CD8-positive, alpha-beta memory T cell (primary cell): ENCODE measurements around the gene NTF3. TPM values are rescaled to one million over a fixed set of nuclear protein-coding genes. Genes with fewer than 3 reads are reported as not detected.

Experiments used
- CTCF ChIA-PET: fragments of 350-600 bp; sonication (Branson Sonifier 250); formaldehyde crosslinking; loops from one replicate; lab custom pipeline; 2021; ENCODE audit warnings: antibody characterized with exemption; lab: Charles Lee
- POLR2A ChIA-PET: fragments of 350-600 bp; sonication (Branson Sonifier 250); formaldehyde crosslinking; loops from one replicate; lab custom pipeline; 2021; ENCODE audit warnings: antibody characterized with exemption; lab: Charles Lee
- DNase-seq, 5 donors: peaks; one replicate each; pipeline versions ENCODE4 v3.0.0 to v3.0.0-alpha.2; 2020 to 2022; ENCODE audit warnings: mixed read lengths in 1 of 5
- H3K27ac ChIP-seq: one replicate; pipeline ENCODE4 v1.7.0; 2013; ENCODE audit warnings: low read depth, mild to moderate bottlenecking, low read length, moderate library complexity
- H3K27me3 ChIP-seq: 2 replicates; pipeline ENCODE4 v1.7.0; 2013; ENCODE audit warnings: low read length, mild to moderate bottlenecking; ENCODE audit not compliant: insufficient read depth, poor library complexity, severe bottlenecking
- H3K36me3 ChIP-seq: 2 replicates; pipeline ENCODE4 v1.7.0; 2013; ENCODE audit warnings: mild to moderate bottlenecking, low read length, moderate library complexity; ENCODE audit not compliant: insufficient read depth
- H3K4me1 ChIP-seq: 2 replicates; pipeline ENCODE4 v1.7.0; 2013; ENCODE audit warnings: mild to moderate bottlenecking, low read length, moderate library complexity; ENCODE audit not compliant: insufficient read depth
- H3K4me3 ChIP-seq: 2 replicates; pipeline ENCODE4 v1.7.0; 2013; ENCODE audit warnings: mild to moderate bottlenecking, low read length
- H3K9me3 ChIP-seq: 2 replicates; pipeline ENCODE4 v1.7.0; 2013; ENCODE audit warnings: mild to moderate bottlenecking, low read length
- H3K27ac Mint-ChIP-seq, 8 donors: one replicate each; pipeline ENCODE4 v1.8.0; 2020 to 2021; ENCODE audit warnings: mixed read lengths in 8 of 8, mild to moderate bottlenecking in 6 of 8, inconsistent platforms in 3 of 8, moderate library complexity in 3 of 8
- H3K27me3 Mint-ChIP-seq, 2 donors: one replicate each; pipeline ENCODE4 v1.8.0; 2020 to 2021; ENCODE audit warnings: mixed read lengths in 2 of 2, mild to moderate bottlenecking in 1 of 2, moderate library complexity in 1 of 2
- H3K36me3 Mint-ChIP-seq, 3 donors: one replicate each; pipeline ENCODE4 v1.8.0; 2020 to 2021; ENCODE audit warnings: mixed read lengths in 3 of 3, inconsistent platforms in 1 of 3, mild to moderate bottlenecking in 1 of 3
- H3K4me1 Mint-ChIP-seq, 3 donors: one replicate each; pipeline ENCODE4 v1.8.0; 2020 to 2021; ENCODE audit warnings: mixed read lengths in 3 of 3, inconsistent platforms in 1 of 3, mild to moderate bottlenecking in 1 of 3
- H3K4me3 Mint-ChIP-seq, 7 donors: one replicate each; pipeline ENCODE4 v1.8.0; 2020 to 2021; ENCODE audit warnings: mixed read lengths in 7 of 7, mild to moderate bottlenecking in 6 of 7, moderate library complexity in 4 of 7, inconsistent platforms in 2 of 7
- H3K9me3 Mint-ChIP-seq, 5 donors: one replicate each; pipeline ENCODE4 v1.8.0; 2020 to 2022; ENCODE audit warnings: mixed read lengths in 5 of 5, mild to moderate bottlenecking in 3 of 5, moderate library complexity in 2 of 5, inconsistent platforms in 1 of 5
- polyA plus RNA-seq: library from polyadenylated mRNA; unstranded; fragments of 300-500 nt; fragmentation: Illumina TruSeq; gene quantifications from one replicate; pipeline ENCODE4 v1.2.3, GENCODE V29; 2021
- total RNA-seq, 2 experiments: library from RNA; stranded (reverse); gene quantifications; one replicate each; pipeline ENCODE4 v1.2.3, GENCODE V29; 2021

The NTF3 gene
- total and polyA plus RNA-seq, 3 experiments from 2014 or later = not detected

DNA sequence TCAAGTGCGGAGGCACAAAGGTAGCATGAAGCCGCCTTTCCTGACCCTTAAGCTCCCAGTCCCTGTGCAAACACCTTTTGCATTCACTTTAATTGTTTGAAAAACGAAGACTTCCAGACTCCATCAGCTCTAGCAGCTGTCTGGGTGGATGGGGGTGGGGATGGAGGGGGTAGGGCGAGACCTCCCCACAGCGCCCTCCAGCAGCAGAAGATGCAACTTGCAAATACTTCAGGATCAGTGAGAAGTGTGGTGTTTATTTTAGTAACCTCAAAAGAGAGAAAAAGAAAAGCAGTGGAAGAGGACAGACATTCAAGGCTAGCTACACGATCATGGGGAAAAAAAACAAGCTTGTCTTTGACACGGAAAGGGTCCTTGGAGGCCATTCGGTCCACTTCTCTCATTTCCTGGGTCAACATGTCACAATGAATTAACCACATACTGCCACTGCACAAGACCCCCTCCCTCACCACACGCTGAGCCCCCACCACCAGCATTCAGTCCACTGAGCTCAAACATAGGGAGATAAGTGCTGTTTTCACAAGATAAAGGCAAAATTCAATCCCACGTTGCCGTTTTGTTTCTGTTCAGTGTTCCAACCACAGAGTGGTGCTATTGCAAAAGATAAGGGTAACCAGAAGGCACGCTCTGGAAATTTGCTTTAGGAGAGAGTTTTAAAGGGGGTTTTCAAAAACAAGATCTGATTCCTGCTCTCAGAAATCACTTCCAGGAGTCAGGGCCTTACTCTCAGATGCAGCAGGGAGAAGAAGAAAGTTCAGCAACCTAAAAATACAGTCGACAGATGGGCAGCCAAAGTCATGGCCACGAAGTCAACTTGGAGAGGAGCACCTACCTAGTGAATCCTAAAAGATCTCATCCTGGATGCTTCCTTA is 3.3 kb upstream of the NTF3 start:
- H3K27ac ChIP-seq = no peak overlapping the region
- no peak overlapping the region for H3K4me3 ChIP-seq
- no peaks in the 10 kb centered on the region for H3K9me3 ChIP-seq
- Mint-ChIP-seq H3K27ac (no peak overlapping the region), H3K4me1 (peaks cover 0 to 12% (median 6%) of the 10 kb centered on the region in 3 donors), H3K4me3 (no peak overlapping the region), H3K27me3 (peaks cover 41 to 47% of the 10 kb centered on the region in 2 donors), H3K36me3 (no peaks in the 10 kb centered on the region), H3K9me3 (peaks cover 0 to 4% (median 0%) of the 10 kb centered on the region in 5 donors)
- H3K36me3 ChIP-seq = no peaks in the 10 kb centered on the region
- ChIA-PET POLR2A (no interaction called here), CTCF (no interaction called here)
- H3K4me1 ChIP-seq = no peaks in the 10 kb centered on the region
- DNase-seq = no peak
- H3K27me3 ChIP-seq = no peaks in the 10 kb centered on the region

GRCh38 chr12:5429741-5430557 is 2.0 kb upstream of the NTF3 start:
- Mint-ChIP-seq H3K9me3 (peaks cover 0 to 4% (median 0%) of the 10 kb centered on the region in 5 donors), H3K4me1 (peaks cover 0 to 12% (median 6%) of the 10 kb centered on the region in 3 donors), H3K36me3 (no peaks in the 10 kb centered on the region), H3K27me3 (peaks cover 41 to 47% of the 10 kb centered on the region in 2 donors), H3K27ac (no peak overlapping the region), H3K4me3 (no peak overlapping the region)
- Histone ChIP-seq H3K27me3 (peaks cover 8% of the 10 kb centered on the region), H3K4me1 (no peaks in the 10 kb centered on the region), H3K9me3 (no peaks in the 10 kb centered on the region), H3K4me3 (no peak overlapping the region), H3K27ac (no peak overlapping the region), H3K36me3 (no peaks in the 10 kb centered on the region)
- ChIA-PET POLR2A (no interaction called here), CTCF (no interaction called here)
- no peak for DNase-seq

- Mint-ChIP-seq H3K36me3 (no peaks in the 10 kb centered on the region), H3K27me3 (peaks cover 39 to 47% of the 10 kb centered on the region in 2 donors)
- POLR2A ChIA-PET = no interaction called here
These were observed 986 bp upstream of the NTF3 start for GRCh38 chr12:5430641-5431603.

GRCh38 chr12:5433081-5433844 is 1.4 kb downstream of the NTF3 start:
- no peaks in the 10 kb centered on the region for H3K36me3 Mint-ChIP-seq
- peaks cover 0 to 4% (median 2%) of the 10 kb centered on the region in 5 donors for H3K9me3 Mint-ChIP-seq
- H3K27me3 ChIP-seq = peaks cover 9% of the 10 kb centered on the region

More at GRCh38 chr12:5430641-5431603, 986 bp upstream of the NTF3 start:
- H3K4me1 ChIP-seq = no peaks in the 10 kb centered on the region
- peaks cover 9% of the 10 kb centered on the region for H3K27me3 ChIP-seq
- no peak overlapping the region for H3K4me3 ChIP-seq
- CTCF ChIA-PET = no interaction called here
- Mint-ChIP-seq H3K9me3 (peaks cover 0 to 4% (median 0%) of the 10 kb centered on the region in 5 donors), H3K27ac (no peak overlapping the region), H3K4me3 (peak overlapping the region in 1 of 7 donors; percentile 61), H3K4me1 (peaks cover 0 to 12% (median 6%) of the 10 kb centered on the region in 3 donors)
- H3K9me3 ChIP-seq = no peaks in the 10 kb centered on the region
- no peak for DNase-seq
- H3K36me3 ChIP-seq = no peaks in the 10 kb centered on the region
- H3K27ac ChIP-seq = no peak overlapping the region

DNA sequence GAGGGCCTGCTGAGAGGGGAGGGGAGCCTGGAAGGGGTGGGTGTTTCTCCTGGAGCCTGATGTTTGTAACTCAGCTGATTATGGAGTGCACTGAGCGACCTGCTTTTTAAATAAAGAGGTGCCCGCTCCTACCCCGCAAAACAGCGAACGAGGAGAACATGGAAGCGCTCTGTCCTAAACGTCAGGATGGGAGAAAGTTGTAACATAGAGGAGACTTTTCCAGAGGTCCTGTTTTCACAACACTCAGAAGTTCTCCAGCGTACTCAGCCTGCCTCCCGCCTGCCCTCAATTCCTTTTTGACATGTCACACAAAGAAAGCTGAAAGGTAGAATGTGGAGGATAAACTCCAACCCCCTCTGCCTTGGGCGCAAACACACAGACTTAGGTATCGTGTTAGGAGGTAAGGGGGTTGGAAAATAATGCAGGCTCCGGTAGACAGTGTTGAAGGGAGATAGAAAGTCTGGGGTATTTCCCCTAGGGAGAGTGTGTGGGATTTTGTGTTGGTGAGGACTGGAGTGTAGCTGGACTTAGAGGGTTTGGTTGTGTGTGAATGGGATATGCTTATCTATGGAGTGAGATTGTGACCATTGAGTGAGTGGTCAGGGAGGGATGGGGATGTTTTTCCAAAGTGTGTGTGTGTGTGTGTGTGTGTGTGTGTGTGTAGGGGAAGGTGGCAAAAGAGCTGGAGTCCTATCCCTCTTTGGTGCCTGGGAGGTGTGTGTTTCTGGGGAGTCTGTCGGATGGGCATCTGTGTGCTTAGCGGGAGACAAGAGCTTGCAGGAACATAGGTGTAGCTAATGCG is 2.1 kb downstream of the NTF3 start:
- H3K4me3 ChIP-seq = no peak overlapping the region
- ChIA-PET POLR2A (no interaction called here), CTCF (no interaction called here)
- H3K9me3 ChIP-seq = no peaks in the 10 kb centered on the region
- peaks cover 9% of the 10 kb centered on the region for H3K27me3 ChIP-seq
- no peak for DNase-seq
- no peaks in the 10 kb centered on the region for H3K4me1 ChIP-seq
- no peaks in the 10 kb centered on the region for H3K36me3 Mint-ChIP-seq
- H3K27me3 Mint-ChIP-seq = peaks cover 31 to 33% of the 10 kb centered on the region in 2 donors
- no peak overlapping the region for H3K27ac ChIP-seq
- peaks cover 0 to 12% (median 6%) of the 10 kb centered on the region in 3 donors for H3K4me1 Mint-ChIP-seq
- no peaks in the 10 kb centered on the region for H3K36me3 ChIP-seq
- peaks cover 0 to 4% (median 2%) of the 10 kb centered on the region in 5 donors for H3K9me3 Mint-ChIP-seq
- no peak overlapping the region for H3K4me3 Mint-ChIP-seq
- no peak overlapping the region for H3K27ac Mint-ChIP-seq

More at GRCh38 chr12:5433081-5433844, 1.4 kb downstream of the NTF3 start:
- DNase-seq = no peak
- H3K4me3 ChIP-seq = no peak overlapping the region
- POLR2A ChIA-PET = no interaction called here
- Mint-ChIP-seq H3K27ac (no peak overlapping the region), H3K4me1 (peaks cover 0 to 12% (median 6%) of the 10 kb centered on the region in 3 donors), H3K27me3 (peaks cover 36 to 37% of the 10 kb centered on the region in 2 donors), H3K4me3 (no peak overlapping the region)
- CTCF ChIA-PET = no interaction called here
- H3K36me3 ChIP-seq = no peaks in the 10 kb centered on the region
- no peaks in the 10 kb centered on the region for H3K4me1 ChIP-seq
- no peaks in the 10 kb centered on the region for H3K9me3 ChIP-seq
- H3K27ac ChIP-seq = no peak overlapping the region

GRCh38 chr12:5434647-5435560 is 3.0 kb downstream of the NTF3 start:
- H3K9me3 ChIP-seq = no peaks in the 10 kb centered on the region
- H3K4me1 Mint-ChIP-seq = peaks cover 0 to 12% (median 4%) of the 10 kb centered on the region in 3 donors
- no peak overlapping the region for H3K4me3 Mint-ChIP-seq
- H3K27me3 ChIP-seq = peaks cover 9% of the 10 kb centered on the region
- ChIA-PET POLR2A (no interaction called here), CTCF (no interaction called here)
- H3K4me1 ChIP-seq = no peaks in the 10 kb centered on the region
- peaks cover 0 to 4% (median 2%) of the 10 kb centered on the region in 5 donors for H3K9me3 Mint-ChIP-seq
- H3K27ac ChIP-seq = no peak overlapping the region
- no peaks in the 10 kb centered on the region for H3K36me3 Mint-ChIP-seq
- DNase-seq = no peak
- no peaks in the 10 kb centered on the region for H3K36me3 ChIP-seq
- no peak overlapping the region for H3K27ac Mint-ChIP-seq
- no peak overlapping the region for H3K4me3 ChIP-seq
- peaks cover 22 to 26% of the 10 kb centered on the region in 2 donors for H3K27me3 Mint-ChIP-seq
